ENCODE measurements around the gene MIR17HG. TPM values are rescaled to one million over a fixed set of nuclear protein-coding genes. Genes with fewer than 3 reads are reported as not detected.

Gene MIR17HG
- total RNA-seq, result 14.5 TPM

DNA sequence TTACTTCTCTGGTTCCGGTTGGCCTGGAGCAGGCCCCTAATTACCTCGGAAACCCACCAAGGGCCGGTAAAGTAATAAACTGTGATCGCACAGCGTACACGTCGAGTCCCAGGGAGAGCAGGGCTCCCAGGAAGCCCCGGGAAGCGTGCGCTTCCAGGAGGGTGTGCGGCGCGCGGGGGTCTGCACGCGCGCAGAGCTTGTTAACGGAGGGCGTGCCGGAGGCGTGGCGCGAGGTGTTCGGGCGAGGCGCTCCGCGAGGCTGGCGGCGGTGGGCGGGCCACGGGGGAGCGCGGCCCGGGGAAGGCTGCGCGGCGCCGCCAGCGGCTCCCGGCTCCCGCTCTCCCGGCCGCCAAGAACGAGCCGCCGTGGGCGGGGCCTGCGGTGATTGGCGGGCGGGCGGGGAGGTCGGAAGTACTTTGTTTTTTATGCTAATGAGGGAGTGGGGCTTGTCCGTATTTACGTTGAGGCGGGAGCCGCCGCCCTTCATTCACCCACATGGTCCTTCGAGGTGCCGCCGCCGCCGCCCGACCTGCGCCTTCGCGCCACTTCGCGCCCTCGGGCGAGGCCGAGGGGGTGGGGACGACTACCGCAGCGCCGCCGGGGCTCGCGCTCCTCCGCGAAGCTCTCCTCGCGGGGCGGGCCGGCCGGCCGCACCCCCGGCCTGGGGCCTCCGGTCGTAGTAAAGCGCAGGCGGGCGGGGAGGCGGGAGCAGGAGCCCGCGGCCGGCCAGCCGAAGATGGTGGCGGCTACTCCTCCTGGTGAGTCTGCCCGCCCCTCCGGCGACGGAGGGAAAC lies at the start of gene MIR17HG:
TSS of gene MIR17HG (plus strand) at position 486 of the 794 bp plus-strand sequence.

DNA sequence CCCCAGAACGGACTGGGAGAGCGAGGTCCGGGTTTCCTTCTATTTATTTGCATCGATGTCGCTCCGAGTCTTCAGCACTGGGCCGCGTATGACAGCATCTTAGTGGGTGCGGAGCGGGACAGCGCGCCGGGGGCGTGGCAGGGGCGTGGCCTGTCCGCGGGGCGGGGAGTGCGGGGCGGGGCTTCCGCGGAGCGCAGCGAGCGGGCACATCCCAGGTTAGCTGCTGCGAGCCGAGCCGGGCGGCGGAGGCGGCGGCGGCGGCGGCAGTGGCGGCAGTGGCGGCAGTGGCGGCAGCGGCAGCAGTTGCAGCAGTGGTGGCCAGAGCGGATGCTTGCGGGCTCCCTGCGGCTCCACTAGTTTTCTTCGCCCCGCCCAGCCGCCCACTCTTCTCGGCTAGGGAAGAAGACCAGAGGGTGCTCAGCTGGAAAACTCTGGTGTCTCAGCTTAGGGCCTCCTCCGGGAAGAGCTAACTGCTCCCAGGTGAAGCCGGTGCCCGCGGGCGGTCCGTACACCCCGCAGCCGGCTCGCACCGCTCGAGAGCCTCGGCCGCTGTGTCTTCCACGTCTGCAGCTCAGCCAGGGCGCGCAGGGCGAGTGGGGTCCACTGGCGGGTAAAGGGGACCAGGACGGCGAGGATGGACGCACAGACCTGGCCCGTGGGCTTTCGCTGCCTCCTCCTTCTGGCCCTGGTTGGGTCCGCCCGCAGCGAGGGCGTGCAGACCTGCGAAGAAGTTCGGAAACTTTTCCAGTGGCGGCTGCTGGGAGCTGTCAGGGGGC lies 51.1 kb downstream of the MIR17HG start, which contains the start of gene GPC5:
TSS of gene GPC5 (plus strand) at position 209 of the 776 bp plus-strand sequence.

Other genes starting within 250 kb of the MIR17HG start
- gene GPC5, start 50.9 kb downstream of the MIR17HG start, total RNA-seq, result 31.8 TPM